HG02970 (cell line): Measurements from ENCODE around the gene IFNA10.
"Not testable (repeated sequence)": the region's sequence is repeated elsewhere in the genome, so short reads cannot be mapped to it uniquely, and the experiment has no call there.

ENCODE experiments used
- ATAC-seq: cut with Tn5 transposase; IDR thresholded peaks from one replicate; pipeline ENCODE4 v1.9.1; 2021; ENCODE audit warnings: mild to moderate bottlenecking, moderate library complexity, moderate number of reproducible peaks; ENCODE audit not compliant: unreplicated experiment, low FRiP score

IFNA10 gene

DNA sequence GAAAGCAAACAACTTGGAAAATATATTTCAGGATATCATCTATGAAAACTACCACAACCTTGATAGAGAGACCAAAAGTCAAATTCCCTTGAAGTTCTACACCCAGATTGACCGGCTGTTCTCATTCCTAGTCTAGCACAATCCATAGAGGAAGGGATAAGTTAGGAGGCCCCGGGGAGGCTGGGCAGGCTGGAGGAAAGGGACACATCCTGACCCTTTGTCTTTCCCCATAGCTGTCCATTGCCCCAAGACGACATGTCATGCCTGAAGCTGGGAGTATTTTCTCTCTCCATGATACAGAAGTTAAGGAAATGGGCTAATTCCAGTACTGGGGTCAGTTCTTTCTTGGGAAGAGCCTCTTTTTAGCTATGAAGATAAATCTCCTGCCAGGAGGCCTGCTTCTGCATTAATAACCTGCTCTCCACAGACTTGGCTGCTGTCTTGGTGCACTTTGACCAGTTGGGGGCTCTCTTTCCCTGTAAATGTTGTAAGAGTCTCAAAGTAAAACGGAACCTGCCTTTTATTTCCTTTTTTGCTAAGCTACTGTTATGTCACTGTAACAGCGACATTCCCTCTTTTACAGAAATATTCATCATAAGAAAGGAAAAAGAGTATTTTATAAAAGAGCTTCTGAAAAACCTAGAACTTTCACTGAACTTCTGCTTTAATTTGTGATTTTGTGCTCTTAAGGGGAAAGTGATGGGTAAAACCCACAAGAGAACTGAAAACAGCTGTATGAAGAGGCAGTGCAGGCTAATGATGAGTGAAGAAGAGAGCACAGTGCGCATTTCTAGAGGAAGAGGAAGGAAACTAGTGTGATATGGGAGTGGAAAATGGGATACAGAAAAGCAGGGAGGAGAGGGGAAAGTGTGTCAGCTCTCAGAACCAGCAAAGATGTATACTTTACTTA is 11.8 kb downstream of the IFNA10 start:
- peak; percentile 77 for ATAC-seq

DNA sequence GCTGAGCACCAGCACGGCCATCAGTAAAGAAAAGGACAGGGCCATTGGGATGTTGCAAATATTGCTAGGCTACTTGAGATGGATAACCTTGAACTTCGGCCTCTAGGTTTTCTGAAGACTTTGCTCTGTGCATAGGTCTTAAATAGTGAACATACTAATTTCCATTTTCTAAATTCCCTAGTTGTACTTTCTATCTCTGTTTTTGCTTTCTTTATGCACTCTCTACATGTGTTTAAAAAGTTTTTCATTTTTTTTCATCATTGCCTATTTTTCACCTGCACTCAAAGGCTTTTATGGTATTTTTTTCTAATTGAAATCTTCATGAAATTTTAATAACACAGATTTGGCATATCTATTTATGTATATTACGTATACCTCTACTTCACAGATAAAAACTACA is 19.5 kb downstream of the IFNA10 start, which contains the start of gene IFNA4:
IFNA4 (minus strand) TSS at position 101 of the 400 bp plus-strand sequence; CDS start at position 45, 56 bp downstream.
- ATAC-seq: not testable (repeated sequence)

DNA sequence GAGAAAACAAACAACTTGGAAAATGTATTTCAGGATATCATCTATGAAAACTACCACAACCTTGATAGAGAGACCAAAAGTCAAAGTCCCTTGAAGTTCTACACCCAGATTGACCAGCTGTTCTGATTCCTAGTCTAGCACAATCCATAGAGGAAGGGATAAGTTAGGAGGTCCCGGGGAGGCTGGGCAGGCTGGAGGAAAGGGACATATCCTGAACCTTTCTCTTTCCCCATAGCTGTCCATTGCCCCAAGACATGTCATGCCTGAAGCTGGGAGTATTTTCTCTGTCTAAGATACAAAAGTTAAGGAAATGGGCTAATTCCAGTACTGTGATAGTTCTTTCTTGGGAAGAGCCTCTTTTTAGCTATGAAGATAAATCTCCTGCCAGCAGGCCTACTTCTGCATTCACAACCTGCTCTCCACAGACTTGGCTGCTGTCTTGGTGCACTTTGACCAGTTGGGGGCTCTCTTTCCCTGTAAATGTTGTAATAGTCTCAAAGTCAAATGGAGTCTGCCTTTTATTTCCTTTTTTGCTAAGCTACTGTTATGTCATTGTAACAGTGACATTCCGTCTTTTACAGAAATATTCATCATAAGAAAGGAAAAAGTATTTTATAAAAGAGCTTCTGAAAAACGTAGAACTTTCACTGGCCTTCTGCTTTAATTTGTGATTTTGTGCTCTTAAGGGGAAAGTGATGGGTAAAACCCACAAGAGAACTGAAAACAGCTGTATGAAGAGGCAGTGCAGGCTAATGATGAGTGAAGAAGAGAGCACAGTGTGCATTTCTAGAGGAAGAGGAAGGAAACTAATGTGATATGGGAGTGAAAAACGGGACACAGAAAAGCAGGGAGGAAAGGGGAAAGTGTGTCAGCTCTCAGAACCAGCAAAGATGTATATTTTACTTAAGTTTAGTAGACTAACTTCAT is 23.9 kb downstream of the IFNA10 start:
- ATAC-seq: peak; percentile 80

DNA sequence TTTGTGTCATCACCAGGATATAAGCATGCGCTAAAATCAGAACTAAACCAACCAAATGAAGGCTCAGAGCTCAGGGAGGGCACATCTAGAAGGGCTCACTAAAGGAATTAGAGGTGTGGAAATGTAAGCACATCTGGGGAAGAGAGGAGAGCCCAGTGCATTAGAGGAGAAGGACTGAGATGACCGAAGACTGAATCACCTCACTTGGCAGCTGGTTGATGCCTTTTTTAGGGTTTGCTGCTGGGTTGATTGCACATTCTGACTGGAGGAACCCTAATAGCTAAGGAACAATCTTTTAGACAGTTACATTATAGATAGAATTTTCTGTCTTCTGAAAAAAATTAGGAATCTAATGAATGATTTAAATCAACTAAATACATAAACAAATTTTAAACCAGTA is 32.3 kb downstream of the IFNA10 start:
- ATAC-seq: no peak

DNA sequence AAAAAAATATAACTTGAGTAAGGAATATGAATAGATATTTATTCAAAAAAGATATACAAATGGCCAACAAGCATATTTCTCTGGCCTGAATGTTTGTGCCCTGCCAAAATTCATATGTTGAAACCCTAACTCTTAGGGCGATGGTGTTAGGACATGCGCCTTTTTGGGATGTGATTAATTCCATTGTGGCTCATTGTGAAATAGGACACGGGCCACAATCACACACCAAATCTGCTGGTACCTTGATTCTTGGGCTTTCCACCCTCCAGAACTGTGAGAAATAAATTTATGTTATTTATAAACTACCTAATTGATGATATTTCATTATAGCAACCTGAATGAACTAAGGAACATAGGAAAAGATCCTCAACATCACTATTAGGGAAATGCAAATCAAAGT is 34.8 kb downstream of the IFNA10 start:
- ATAC-seq: no peak

DNA sequence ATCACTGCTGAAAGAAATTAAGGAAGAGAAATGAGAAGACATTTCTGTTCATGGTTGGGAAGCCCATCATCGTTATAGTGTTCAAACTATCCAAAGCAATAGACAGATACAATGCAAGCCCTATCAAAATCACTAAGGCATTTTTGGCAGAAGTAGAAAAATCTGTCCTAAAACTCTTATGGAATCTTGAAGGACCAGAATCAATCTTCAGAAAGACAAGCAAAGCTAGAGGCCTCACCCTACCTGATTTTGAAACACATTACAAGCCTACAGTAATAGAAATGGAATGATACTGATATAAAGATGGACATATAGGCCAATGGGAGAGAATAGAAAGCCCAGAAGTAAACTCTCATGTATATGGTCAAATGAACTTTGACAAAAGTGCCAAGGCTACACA is 35.6 kb downstream of the IFNA10 start:
- ATAC-seq: no peak

DNA sequence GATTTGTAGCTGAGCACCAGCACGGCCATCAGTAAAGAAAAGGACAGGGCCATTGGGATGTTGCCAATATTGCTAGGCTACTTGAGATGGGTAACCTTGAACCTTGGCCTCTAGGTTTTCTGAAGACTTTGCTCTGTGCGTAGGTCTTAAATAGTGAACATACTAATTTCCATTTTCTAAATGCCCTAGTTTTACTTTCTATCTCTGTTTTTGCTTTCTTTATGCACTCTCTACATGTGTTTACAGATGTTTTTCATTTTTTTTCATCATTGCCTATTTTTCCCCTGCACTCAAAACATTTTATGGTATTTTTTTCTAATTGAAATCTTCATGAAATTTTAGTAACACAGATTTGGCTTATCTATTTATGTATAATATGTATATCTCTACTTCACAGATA is 40.4 kb downstream of the IFNA10 start, which contains the start of gene IFNA21:
IFNA21 (minus strand) TSS at position 101 of the 400 bp plus-strand sequence; CDS start at position 53, 48 bp downstream.
- not testable (repeated sequence) for ATAC-seq

DNA sequence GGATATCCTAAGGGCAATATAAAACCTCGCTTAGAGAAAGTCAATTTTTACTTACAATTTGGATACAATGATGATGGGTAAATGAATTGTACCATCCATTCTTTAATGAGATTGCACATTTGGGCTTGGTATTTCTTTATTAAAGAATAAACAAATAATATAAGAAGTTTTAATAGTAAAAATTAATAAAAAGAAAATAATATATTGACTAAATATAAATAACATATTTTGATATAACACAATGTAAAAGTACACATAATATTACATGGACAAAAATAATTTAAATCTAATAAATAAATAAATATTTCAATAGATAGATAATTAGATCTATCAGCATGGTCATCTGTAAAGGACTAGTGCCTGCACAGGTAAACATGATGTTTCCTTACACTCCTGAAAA is 41.4 kb downstream of the IFNA10 start:
- ATAC-seq: no peak

DNA sequence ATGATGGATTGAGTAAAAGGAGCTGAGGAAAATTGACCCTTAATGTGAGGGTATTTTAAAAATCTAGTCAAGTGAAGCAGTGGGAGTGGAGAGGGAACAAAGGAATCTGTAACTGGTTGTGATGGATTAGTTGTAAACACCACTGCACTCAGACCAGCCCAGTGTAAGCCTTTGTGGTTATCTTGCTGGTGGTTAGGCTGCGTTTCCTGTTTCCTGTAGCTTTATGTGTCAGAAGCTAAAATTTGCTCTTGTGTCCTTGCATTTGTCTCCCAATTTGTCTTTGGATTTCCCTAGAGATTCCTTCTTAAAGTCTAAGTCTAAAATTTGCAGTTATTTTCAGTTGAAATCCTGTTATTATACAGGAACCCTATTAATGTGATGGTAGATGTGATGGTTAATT is 46.8 kb downstream of the IFNA10 start:
- no peak for ATAC-seq
